ENCODE measurements around the gene KATNA1.

DNA sequence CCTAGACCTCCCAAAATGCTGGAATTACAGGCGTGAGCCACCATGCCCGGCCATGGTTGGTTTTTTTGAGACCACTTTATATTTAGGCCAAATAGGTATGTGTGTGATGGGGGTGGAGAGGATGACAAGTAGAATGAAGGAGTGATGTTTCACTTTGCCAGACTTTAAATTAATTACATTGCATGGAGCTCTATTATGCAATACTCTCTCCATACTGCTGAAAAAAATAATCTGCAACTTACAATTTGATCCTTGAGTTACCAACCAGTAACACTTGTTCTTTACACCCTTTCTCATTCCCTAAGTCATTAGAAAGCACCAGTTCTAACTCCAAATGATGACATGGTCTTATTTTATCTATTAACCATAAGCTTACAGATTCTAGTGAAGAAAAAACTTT, 55.5 kb downstream of the KATNA1 start:
- no peak for TF ChIP-seq CTCF (IDR thresholded peaks at IDR 0.05; ENCODE audit: low read length)
- TF ChIP-seq EZH2 (IDR thresholded peaks at IDR 0.05; ENCODE audit: borderline replicate concordance, low read length), result no peak
